Hepatocyte (in vitro differentiated cells): Measurements from ENCODE around the gene SERINC4.

Experiments
- EZH2 ChIP-seq: fragments of 200-600 bp; sonication (generic); IDR thresholded peaks from 2 replicates; pipeline ENCODE4 v1.6.1; 2016; ENCODE audit warnings: antibody characterized with exemption, mild to moderate bottlenecking, borderline replicate concordance
- EZH2phosphoT487 ChIP-seq: fragments of 200-600 bp; sonication (generic); IDR thresholded peaks from one replicate; pipeline ENCODE4 v1.6.1; 2018; ENCODE audit warnings: antibody characterized with exemption, mild to moderate bottlenecking, low read depth, moderate library complexity; ENCODE audit not compliant: unreplicated experiment, severe bottlenecking
- TF ChIP-seq, protein P1 (sequence below): fragments of 200-600 bp; sonication (generic); IDR thresholded peaks from 2 replicates; pipeline ENCODE4 v1.5.1; 2016; ENCODE audit warnings: antibody characterized with exemption, mild to moderate bottlenecking; ENCODE audit not compliant: poor library complexity

DNA sequence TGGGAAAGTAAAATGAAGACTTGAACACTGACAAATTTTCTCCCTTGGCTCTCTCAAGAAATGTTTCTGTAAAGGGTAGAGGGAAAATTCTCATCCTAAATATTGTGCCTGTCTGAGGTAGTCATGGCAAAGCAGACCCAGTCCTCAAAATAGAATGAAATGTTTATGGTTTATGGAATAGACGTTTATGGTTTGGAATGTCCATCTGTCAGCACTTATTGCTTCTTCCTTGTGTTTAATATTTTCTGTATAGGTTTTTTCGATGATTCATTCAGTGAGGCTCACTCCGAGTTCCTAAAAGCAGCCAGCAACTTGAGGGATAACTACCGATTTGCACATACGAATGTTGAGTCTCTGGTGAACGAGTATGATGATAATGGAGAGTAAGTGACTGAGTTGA is 37.2 kb downstream of the SERINC4 start:
- TF ChIP-seq EZH2phosphoT487 = no peak
- no peak for TF ChIP-seq EZH2
- TF ChIP-seq, protein P1, sequence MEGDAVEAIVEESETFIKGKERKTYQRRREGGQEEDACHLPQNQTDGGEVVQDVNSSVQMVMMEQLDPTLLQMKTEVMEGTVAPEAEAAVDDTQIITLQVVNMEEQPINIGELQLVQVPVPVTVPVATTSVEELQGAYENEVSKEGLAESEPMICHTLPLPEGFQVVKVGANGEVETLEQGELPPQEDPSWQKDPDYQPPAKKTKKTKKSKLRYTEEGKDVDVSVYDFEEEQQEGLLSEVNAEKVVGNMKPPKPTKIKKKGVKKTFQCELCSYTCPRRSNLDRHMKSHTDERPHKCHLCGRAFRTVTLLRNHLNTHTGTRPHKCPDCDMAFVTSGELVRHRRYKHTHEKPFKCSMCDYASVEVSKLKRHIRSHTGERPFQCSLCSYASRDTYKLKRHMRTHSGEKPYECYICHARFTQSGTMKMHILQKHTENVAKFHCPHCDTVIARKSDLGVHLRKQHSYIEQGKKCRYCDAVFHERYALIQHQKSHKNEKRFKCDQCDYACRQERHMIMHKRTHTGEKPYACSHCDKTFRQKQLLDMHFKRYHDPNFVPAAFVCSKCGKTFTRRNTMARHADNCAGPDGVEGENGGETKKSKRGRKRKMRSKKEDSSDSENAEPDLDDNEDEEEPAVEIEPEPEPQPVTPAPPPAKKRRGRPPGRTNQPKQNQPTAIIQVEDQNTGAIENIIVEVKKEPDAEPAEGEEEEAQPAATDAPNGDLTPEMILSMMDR = no peak
